OCI-LY1 (cell line): ENCODE results near the gene DMBT1.

Experiments used
- H2AFZ ChIP-seq: fragments of 200-600 bp; sonication (generic), shearing (Covaris generic); 2 replicates; pipeline ENCODE4 v1.6.0; 2014; ENCODE audit warnings: antibody characterized with exemption, mild to moderate bottlenecking, low read length
- H3F3A ChIP-seq: fragments of 200-600 bp; sonication (generic), shearing (Covaris generic); 2 replicates; pipeline ENCODE4 v1.6.0; 2014; ENCODE audit warnings: mild to moderate bottlenecking, antibody characterized with exemption, low read length, moderate library complexity; ENCODE audit not compliant: insufficient read depth
- H3K27ac ChIP-seq: fragments of 200-600 bp; sonication (generic); 2 replicates; pipeline ENCODE4 v1.5.1; 2014; ENCODE audit warnings: low read length, mixed run types, mild to moderate bottlenecking, low read depth; ENCODE audit not compliant: poor library complexity, severe bottlenecking
- H3K27me3 ChIP-seq: fragments of 200-600 bp; sonication (generic); 2 replicates; pipeline ENCODE4 v1.6.0; 2014; ENCODE audit warnings: antibody characterized with exemption, mild to moderate bottlenecking, low read length, moderate library complexity; ENCODE audit not compliant: insufficient read depth
- H3K36me3 ChIP-seq: fragments of 200-600 bp; sonication (generic); 2 replicates; pipeline ENCODE4 v1.6.1; 2014; ENCODE audit warnings: mild to moderate bottlenecking, antibody characterized with exemption, low read length, moderate library complexity, mixed read lengths; ENCODE audit not compliant: insufficient read depth
- H3K4me1 ChIP-seq: fragments of 200-600 bp; sonication (generic); 2 replicates; pipeline ENCODE4 v1.5.1; 2014; ENCODE audit warnings: mild to moderate bottlenecking, low read length, moderate library complexity; ENCODE audit not compliant: insufficient read depth, severe bottlenecking
- H3K4me2 ChIP-seq: fragments of 200-600 bp; sonication (generic), shearing (Covaris generic); 2 replicates; pipeline ENCODE4 v1.6.1; 2014; ENCODE audit warnings: low read length
- H3K4me3 ChIP-seq: fragments of 200-600 bp; sonication (generic); 2 replicates; pipeline ENCODE4 v1.5.1; 2014; ENCODE audit warnings: low read length, low read depth, mild to moderate bottlenecking, mixed read lengths; ENCODE audit not compliant: poor library complexity, severe bottlenecking
- H3K79me2 ChIP-seq: fragments of 200-600 bp; shearing (Covaris generic); 2 replicates; pipeline ENCODE4 v1.6.1; 2016; ENCODE audit warnings: mixed run types, low read length, mixed read lengths; ENCODE audit not compliant: insufficient read depth
- H3K9ac ChIP-seq: fragments of 200-600 bp; sonication (generic), shearing (Covaris generic); 2 replicates; pipeline ENCODE4 v1.6.1; 2014; ENCODE audit warnings: mild to moderate bottlenecking, low read length, mixed read lengths
- H3K9me2 ChIP-seq: fragments of 200-600 bp; sonication (generic), shearing (Covaris generic); 2 replicates; pipeline ENCODE4 v1.6.1; 2014; ENCODE audit warnings: low read depth, mild to moderate bottlenecking, low read length, mixed read lengths
- H3K9me3 ChIP-seq: fragments of 200-600 bp; shearing (Covaris generic); 2 replicates; pipeline ENCODE4 v1.6.1; 2014; ENCODE audit warnings: low read length, mixed read lengths
- H4K20me1 ChIP-seq: fragments of 200-600 bp; sonication (generic), shearing (Covaris generic); 2 replicates; pipeline ENCODE4 v1.6.0; 2016; ENCODE audit warnings: mild to moderate bottlenecking, low read length; ENCODE audit not compliant: insufficient read depth
- CTCF ChIP-seq: fragments of 200-600 bp; sonication (generic), shearing (Covaris generic); IDR thresholded peaks from 2 replicates; pipeline ENCODE4 v1.5.1; 2017; ENCODE audit warnings: mild to moderate bottlenecking, antibody characterized with exemption, low read length, moderate library complexity, mixed read lengths
- EZH2 ChIP-seq: fragments of 200-600 bp; sonication (generic), shearing (Covaris generic); IDR thresholded peaks from 2 replicates; pipeline ENCODE4 v1.8.0; 2017; ENCODE audit warnings: borderline replicate concordance, mixed run types, mild to moderate bottlenecking, antibody characterized with exemption, low read length, moderate library complexity, mixed read lengths

DMBT1 gene

DNA sequence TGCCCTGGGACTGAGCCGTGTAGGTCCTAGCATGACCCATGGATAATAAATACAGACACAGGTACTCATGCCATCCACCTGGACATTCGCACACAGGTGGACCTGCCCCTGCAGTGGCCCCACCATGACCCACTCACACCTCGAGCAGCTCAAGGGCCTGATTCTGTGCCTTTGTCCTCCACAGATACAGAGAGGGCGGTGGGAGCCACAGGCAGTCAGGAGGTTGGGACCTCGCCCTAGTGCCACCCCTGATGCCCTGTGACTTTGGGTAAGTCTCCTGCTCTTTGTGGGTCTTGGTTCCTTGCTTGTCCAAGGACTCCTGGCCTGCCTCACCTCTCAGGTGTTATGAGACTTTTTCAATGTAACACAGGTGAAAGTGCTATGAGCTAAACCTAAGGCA, 96.2 kb downstream of the DMBT1 start:
- Histone ChIP-seq H3K9ac (no peak overlapping the region), H3K4me1 (no peaks in the 10 kb centered on the region), H4K20me1 (no peaks in the 10 kb centered on the region), H3K4me2 (no peak overlapping the region), H3F3A (no peaks in the 10 kb centered on the region), H3K9me3 (no peaks in the 10 kb centered on the region), H3K27me3 (no peaks in the 10 kb centered on the region), H3K36me3 (no peaks in the 10 kb centered on the region), H3K4me3 (no peak overlapping the region), H3K79me2 (no peaks in the 10 kb centered on the region), H3K27ac (no peak overlapping the region), H3K9me2 (no peaks in the 10 kb centered on the region), H2AFZ (no peak overlapping the region)
- no peak for TF ChIP-seq CTCF
- no peak for TF ChIP-seq EZH2

DNA sequence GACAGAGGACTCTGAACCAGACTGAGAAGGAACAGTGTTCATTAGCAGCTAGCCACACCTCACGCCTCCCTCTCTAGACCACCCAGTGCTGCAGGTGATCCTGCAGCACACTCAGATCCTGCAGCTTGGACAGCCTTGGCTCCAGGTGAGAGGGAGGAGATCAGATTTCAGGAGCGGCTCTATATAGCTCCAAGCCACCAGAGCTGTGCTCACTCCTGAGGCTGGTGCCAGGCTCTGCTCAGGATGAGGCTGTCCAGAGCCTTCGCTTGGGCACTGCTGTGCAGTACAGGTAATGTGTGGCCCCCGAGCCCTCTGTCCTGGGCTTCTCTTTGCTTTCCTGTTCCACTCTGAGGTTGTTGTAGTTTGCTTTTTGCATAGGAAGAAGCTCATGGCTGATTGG, 96.7 kb downstream of the DMBT1 start:
- Histone ChIP-seq H4K20me1 (no peaks in the 10 kb centered on the region), H3K4me1 (no peaks in the 10 kb centered on the region), H3K4me2 (no peak overlapping the region), H3F3A (no peaks in the 10 kb centered on the region), H3K27ac (no peak overlapping the region), H3K4me3 (no peak overlapping the region), H3K9me2 (no peaks in the 10 kb centered on the region), H2AFZ (no peak overlapping the region), H3K9me3 (no peaks in the 10 kb centered on the region), H3K36me3 (no peaks in the 10 kb centered on the region), H3K27me3 (no peaks in the 10 kb centered on the region), H3K9ac (no peak overlapping the region), H3K79me2 (no peaks in the 10 kb centered on the region)
- TF ChIP-seq EZH2 (no peak), CTCF (no peak)

DNA sequence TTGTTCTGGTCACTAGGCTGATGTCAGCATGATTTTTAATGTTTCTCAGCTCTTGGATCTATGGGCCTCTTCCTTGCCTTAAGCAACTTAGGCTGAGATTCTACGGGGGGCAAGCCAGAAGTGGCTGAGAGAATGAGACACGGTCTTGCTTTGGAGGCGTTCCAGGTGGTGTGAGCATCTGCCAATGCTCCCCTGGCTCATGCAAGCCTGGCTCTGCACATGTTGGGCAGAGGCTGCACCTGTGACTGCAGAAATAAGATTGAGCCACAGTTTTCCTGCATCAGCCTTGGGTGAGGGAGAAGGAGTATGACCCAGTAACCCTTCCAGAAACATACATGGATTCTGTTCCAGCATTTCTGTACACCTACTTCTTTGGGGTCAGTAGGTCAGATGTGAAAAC, 97.2 kb downstream of the DMBT1 start:
- no peaks in the 10 kb centered on the region for H3K27me3 ChIP-seq
- H3K4me2 ChIP-seq = no peak overlapping the region
- H2AFZ ChIP-seq = no peak overlapping the region
- no peaks in the 10 kb centered on the region for H3K9me3 ChIP-seq
- H3K27ac ChIP-seq = no peak overlapping the region
- no peaks in the 10 kb centered on the region for H3K9me2 ChIP-seq
- TF ChIP-seq CTCF = no peak
- no peak for TF ChIP-seq EZH2
- H4K20me1 ChIP-seq = no peaks in the 10 kb centered on the region
- no peaks in the 10 kb centered on the region for H3K4me1 ChIP-seq
- H3K36me3 ChIP-seq = no peaks in the 10 kb centered on the region
- H3K79me2 ChIP-seq = no peaks in the 10 kb centered on the region
- H3F3A ChIP-seq = no peaks in the 10 kb centered on the region
- H3K9ac ChIP-seq = no peak overlapping the region
- H3K4me3 ChIP-seq = no peak overlapping the region
